NT2/D1 (cell line): ENCODE measurements around the gene IL10RB.
"Not testable (repeated sequence)": the region's sequence is repeated elsewhere in the genome, so short reads cannot be mapped to it uniquely, and the experiment has no call there.

Source experiments
- SUZ12 ChIP-seq: IDR thresholded peaks from 2 replicates; pipeline ENCODE4 v1.6.1; 2011; ENCODE audit not compliant: insufficient read length, insufficient read depth; ENCODE audit errors: extremely low read depth
- YY1 ChIP-seq: IDR thresholded peaks from 2 replicates; pipeline ENCODE4 v1.6.1; 2011; ENCODE audit not compliant: insufficient read length, insufficient read depth
- ZNF274 ChIP-seq: IDR thresholded peaks from 2 replicates; pipeline ENCODE4 v1.6.1; 2011; ENCODE audit warnings: mild to moderate bottlenecking, low read depth, low read length

GRCh38 chr21:33321005-33321404 is 54.8 kb downstream of the IL10RB start:
- not testable (repeated sequence) for TF ChIP-seq YY1, ZNF274, SUZ12
